ENCODE data around the gene DUSP23. TPM values are rescaled to one million over a fixed set of nuclear protein-coding genes. Genes with fewer than 3 reads are reported as not detected.
A peak's percentile ranks its signal among the peaks of the same experiment; 100 is the strongest.

DUSP23 gene
- polyA plus RNA-seq, 1 donor = 10.2 TPM

GRCh38 chr1:159829273-159829634 is 48.5 kb downstream of the DUSP23 start:
- no peak for DNase-seq

GRCh38 chr1:159829822-159830465 is 49.2 kb downstream of the DUSP23 start:
- DNase-seq = peak; percentile 27

- no peak for DNase-seq
These were observed 50.0 kb downstream of the DUSP23 start for GRCh38 chr1:159830722-159831121.

- DNase-seq = no peak
These were observed 50.8 kb downstream of the DUSP23 start for GRCh38 chr1:159831412-159832141.

Other genes with a start within 250 kb of the DUSP23 start
- not detected for gene OR10J5, start 245.0 kb upstream of the DUSP23 start, polyA plus RNA-seq (ENCODE audit: insufficient read length)
- not detected for gene APCS, start 193.1 kb upstream of the DUSP23 start, polyA plus RNA-seq (ENCODE audit: insufficient read length)
- gene CRP, start 66.4 kb upstream of the DUSP23 start, polyA plus RNA-seq (ENCODE audit: insufficient read length) = not detected
- gene FCRL6, start 21.4 kb downstream of the DUSP23 start, polyA plus RNA-seq (ENCODE audit: insufficient read length) = not detected
- 0.45 TPM for gene SLAMF8, start 45.9 kb downstream of the DUSP23 start, polyA plus RNA-seq (ENCODE audit: insufficient read length)
- not detected for gene VSIG8, start 81.7 kb downstream of the DUSP23 start, polyA plus RNA-seq (ENCODE audit: insufficient read length)
- 0.40 TPM for gene CFAP45, start 119.2 kb downstream of the DUSP23 start, polyA plus RNA-seq (ENCODE audit: insufficient read length)
- 155 TPM for gene TAGLN2, start 144.5 kb downstream of the DUSP23 start, polyA plus RNA-seq (ENCODE audit: insufficient read length)
- 0.65 TPM for gene IGSF9, start 164.7 kb downstream of the DUSP23 start, polyA plus RNA-seq (ENCODE audit: insufficient read length)
- not detected for gene SLAMF9, start 173.3 kb downstream of the DUSP23 start, polyA plus RNA-seq (ENCODE audit: insufficient read length)

All from hindlimb muscle (tissue), 1 donor.